ENCODE results near the gene MTM1.

- TF ChIP-seq CREB5 (CRISPR knock-in tag; IDR thresholded peaks at IDR 0.05; ENCODE audit: low read depth) (no peak), RARB (CRISPR knock-in tag; IDR thresholded peaks at IDR 0.05) (no peak), ZFP3 (CRISPR knock-in tag; IDR thresholded peaks at IDR 0.05) (no peak), TCF4 (CRISPR knock-in tag; IDR thresholded peaks at IDR 0.05; ENCODE audit: borderline replicate concordance) (no peak), ZNF70 (CRISPR knock-in tag; IDR thresholded peaks at IDR 0.05) (no peak), ZC3H10 (CRISPR knock-in tag; IDR thresholded peaks at IDR 0.05) (no peak), ESRRG (CRISPR knock-in tag; IDR thresholded peaks at IDR 0.05) (no peak), OSR1 (CRISPR knock-in tag; IDR thresholded peaks at IDR 0.05) (no peak), CSRNP3 (CRISPR knock-in tag; IDR thresholded peaks at IDR 0.05) (no peak), PATZ1 (CRISPR knock-in tag; IDR thresholded peaks at IDR 0.05; ENCODE audit: borderline replicate concordance) (no peak), ARNTL (CRISPR knock-in tag; IDR thresholded peaks at IDR 0.05; ENCODE audit: borderline replicate concordance, low read depth) (no peak), TSHZ2 (CRISPR knock-in tag; IDR thresholded peaks at IDR 0.05) (no peak)
Measured at GRCh38 chrX:150715184-150715583, 146.8 kb downstream of the MTM1 start.
